PFSK-1 (cell line): ENCODE data around the gene TMEM272.

Experiments used
- FOXP2 ChIP-seq: optimal IDR thresholded peaks from 2 replicates; pipeline ENCODE3; 2011; ENCODE audit warnings: borderline replicate concordance, control low read depth, inconsistent platforms; ENCODE audit not compliant: insufficient read depth; ENCODE audit errors: extremely low read length, extremely low read depth
- POLR2AphosphoS5 ChIP-seq: IDR thresholded peaks from 2 replicates; pipeline ENCODE4 v1.6.1; 2012; ENCODE audit warnings: low read depth, mild to moderate bottlenecking, control low read depth, low read length, moderate library complexity
- REST ChIP-seq, 2 experiments: IDR thresholded peaks; 2 replicates each; pipeline versions ENCODE4 v1.6.1 to v1.8.0; 2011 to 2012; ENCODE audit warnings: low read depth in 2 of 2, low read length in 2 of 2, control low read depth in 1 of 2, inconsistent platforms in 1 of 2, mild to moderate bottlenecking in 1 of 2, moderate library complexity in 1 of 2; ENCODE audit not compliant: insufficient read depth in 1 of 2
- SIN3A ChIP-seq: IDR thresholded peaks from 2 replicates; pipeline ENCODE4 v1.6.1; 2012; ENCODE audit warnings: mild to moderate bottlenecking, low read length, moderate library complexity, borderline replicate concordance; ENCODE audit not compliant: insufficient read depth
- TAF1 ChIP-seq: IDR thresholded peaks from 2 replicates; pipeline ENCODE4 v1.6.1; 2012; ENCODE audit warnings: low read length, control low read depth, borderline replicate concordance; ENCODE audit not compliant: insufficient read depth

TMEM272 gene

GRCh38 chr13:51771418-51772104 lies 73.4 kb downstream of the TMEM272 start:
- TF ChIP-seq SIN3A (no peak), REST (IDR thresholded peaks at IDR 0.05; ENCODE audit: insufficient read depth in 1 of 2, low read depth in 2 of 2, low read length in 2 of 2) (no peak), FOXP2 (no peak), POLR2AphosphoS5 (no peak), TAF1 (no peak)

- no peak for TF ChIP-seq TAF1
- TF ChIP-seq REST (IDR thresholded peaks at IDR 0.05; ENCODE audit: insufficient read depth in 1 of 2, low read depth in 2 of 2, low read length in 2 of 2): no peak
- TF ChIP-seq POLR2AphosphoS5: no peak
- TF ChIP-seq FOXP2: no peak
- TF ChIP-seq SIN3A: no peak
These were observed 74.1 kb downstream of the TMEM272 start for GRCh38 chr13:51770681-51771417.

- TF ChIP-seq POLR2AphosphoS5 (no peak), FOXP2 (no peak), REST (IDR thresholded peaks at IDR 0.05; ENCODE audit: insufficient read depth in 1 of 2, low read depth in 2 of 2, low read length in 2 of 2) (no peak), TAF1 (no peak), SIN3A (no peak)
These were observed 74.8 kb downstream of the TMEM272 start for GRCh38 chr13:51770160-51770559.

GRCh38 chr13:51769455-51770127 lies 75.4 kb downstream of the TMEM272 start:
- TF ChIP-seq REST (IDR thresholded peaks at IDR 0.05; ENCODE audit: insufficient read depth in 1 of 2, low read depth in 2 of 2, low read length in 2 of 2) (no peak), TAF1 (no peak), FOXP2 (no peak), SIN3A (no peak), POLR2AphosphoS5 (no peak)
